ENCODE results near the gene SGPP1. TPM values are rescaled to one million over a fixed set of nuclear protein-coding genes. Genes with fewer than 3 reads are reported as not detected.

The SGPP1 gene
- polyA plus RNA-seq, 1 experiment = 14.5 TPM

DNA sequence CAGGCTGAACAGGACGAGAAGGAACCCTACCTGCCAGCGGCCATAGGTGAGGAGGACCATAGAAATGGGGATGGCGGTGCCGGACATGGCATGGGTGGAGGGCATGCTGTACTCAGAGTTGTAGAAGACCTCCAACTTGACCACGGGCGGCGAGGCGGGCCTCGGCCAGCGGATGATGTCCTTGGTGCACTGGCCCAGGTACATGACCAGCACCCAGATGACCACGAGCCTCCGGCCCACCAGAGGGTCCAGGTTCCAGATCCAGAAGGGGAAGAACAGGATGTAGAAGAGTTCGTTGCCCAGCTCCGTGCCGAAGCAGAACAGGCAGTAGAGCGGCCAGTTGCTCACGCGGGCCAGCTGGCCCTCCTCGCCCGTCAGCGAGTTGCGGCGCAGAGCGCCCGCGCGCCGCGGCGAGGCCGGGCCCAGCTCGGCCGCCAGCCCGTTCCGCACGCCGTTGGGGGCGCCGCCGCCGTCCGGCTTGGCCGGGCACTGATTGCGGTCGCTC, 582 bp downstream of the SGPP1 start:
- no peaks in the 10 kb centered on the region; the same call in 1 of the 2 replicates for H3K9me3 ChIP-seq (ENCODE audit: control insufficient read depth, insufficient read depth, low read length)
- no peak for TF ChIP-seq CTCF (IDR thresholded peaks at IDR 0.05; ENCODE audit: low read depth, low read length)
- POLR2A ChIA-PET = no interaction called here
- DNase-seq (ENCODE audit: low read depth, low spot score) = peak; percentile 2
- H3K27me3 ChIP-seq (ENCODE audit: control insufficient read depth, insufficient read depth, low read length) = no peaks in the 10 kb centered on the region
- peak overlapping the region; percentile 39 for H3K27ac ChIP-seq (ENCODE audit: low read depth, low read length)
- H3K4me3 ChIP-seq (ENCODE audit: low read depth, low read length) = peak overlapping the region; percentile 96
- CTCF ChIA-PET = interaction anchor here (2.2 kb wide), 1 partner anchor 43 kb away, joined by 16 read pairs; no protein-coding TSS in a partner anchor

GRCh38 chr14:63726499-63726898, 1.4 kb downstream of the SGPP1 start:
- Histone ChIP-seq H3K27me3 (ENCODE audit: control insufficient read depth, insufficient read depth, low read length) (no peaks in the 10 kb centered on the region), H3K9me3 (ENCODE audit: control insufficient read depth, insufficient read depth, low read length) (no peaks in the 10 kb centered on the region; the same call in 1 of the 2 replicates), H3K4me3 (ENCODE audit: low read depth, low read length) (peak overlapping the region; percentile 96), H3K27ac (ENCODE audit: low read depth, low read length) (no peak overlapping the region)
- CTCF ChIA-PET = interaction anchor here (0.5 to 2.2 kb wide), 3 partner anchors 43 to 217 kb away, joined by 4 to 16 read pairs (median 5); no protein-coding TSS in a partner anchor
- POLR2A ChIA-PET = no interaction called here
- TF ChIP-seq CTCF (IDR thresholded peaks at IDR 0.05; ENCODE audit: low read depth, low read length) = no peak
- no peak for DNase-seq (ENCODE audit: low read depth, low spot score)

GRCh38 chr14:63725786-63726460, 1.9 kb downstream of the SGPP1 start:
- CTCF ChIA-PET = interaction anchor here (0.5 to 2.2 kb wide), 4 partner anchors 44 to 337 kb away, joined by 4 to 16 read pairs (median 6); no protein-coding TSS in a partner anchor

GRCh38 chr14:63717702-63718101, 10.2 kb downstream of the SGPP1 start:
- no peak for DNase-seq (ENCODE audit: low read depth, low spot score)
- Histone ChIP-seq H3K9me3 (ENCODE audit: control insufficient read depth, insufficient read depth, low read length) (peaks cover 22% of the 10 kb centered on the region), H3K27ac (ENCODE audit: low read depth, low read length) (no peak overlapping the region), H3K27me3 (ENCODE audit: control insufficient read depth, insufficient read depth, low read length) (no peaks in the 10 kb centered on the region), H3K4me3 (ENCODE audit: low read depth, low read length) (no peak overlapping the region)
- CTCF ChIA-PET = interaction anchor here (1.2 kb wide), 1 partner anchor 53 kb away, joined by 3 read pairs; no protein-coding TSS in a partner anchor
- POLR2A ChIA-PET = no interaction called here
- no peak for TF ChIP-seq CTCF (IDR thresholded peaks at IDR 0.05; ENCODE audit: low read depth, low read length)

More at GRCh38 chr14:63725786-63726460, 1.9 kb downstream of the SGPP1 start:
- Histone ChIP-seq H3K27ac (ENCODE audit: low read depth, low read length) (no peak overlapping the region), H3K4me3 (ENCODE audit: low read depth, low read length) (peak overlapping the region; percentile 96), H3K9me3 (ENCODE audit: control insufficient read depth, insufficient read depth, low read length) (no peaks in the 10 kb centered on the region; the same call in 1 of the 2 replicates), H3K27me3 (ENCODE audit: control insufficient read depth, insufficient read depth, low read length) (no peaks in the 10 kb centered on the region)
- POLR2A ChIA-PET = no interaction called here
- TF ChIP-seq CTCF (IDR thresholded peaks at IDR 0.05; ENCODE audit: low read depth, low read length) = no peak
- DNase-seq (ENCODE audit: low read depth, low spot score) = no peak

DNA sequence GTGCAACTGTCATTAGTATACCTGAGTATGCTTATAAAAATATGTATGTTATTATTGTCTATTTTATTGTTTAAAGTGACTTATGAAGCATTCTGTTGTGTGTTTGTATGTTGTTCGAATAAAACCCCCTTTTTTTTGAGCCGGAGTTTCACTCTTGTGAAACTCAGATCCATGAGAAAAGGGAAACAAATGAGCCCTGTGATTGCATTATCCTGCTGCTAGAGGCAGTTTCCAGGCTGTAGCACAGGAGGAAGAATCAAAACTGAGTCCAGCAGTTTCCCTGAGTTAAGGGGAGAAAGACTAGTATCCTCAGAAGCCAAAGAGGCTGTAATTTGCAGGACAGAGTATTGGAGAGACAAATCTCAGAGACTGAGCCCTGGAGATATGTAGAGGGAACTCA, 12.5 kb downstream of the SGPP1 start:
- Histone ChIP-seq H3K27ac (ENCODE audit: low read depth, low read length) (no peak overlapping the region), H3K9me3 (ENCODE audit: control insufficient read depth, insufficient read depth, low read length) (peaks cover 22% of the 10 kb centered on the region), H3K27me3 (ENCODE audit: control insufficient read depth, insufficient read depth, low read length) (no peaks in the 10 kb centered on the region), H3K4me3 (ENCODE audit: low read depth, low read length) (no peak overlapping the region)
- CTCF ChIA-PET = interaction anchor here (0.7 kb wide), 1 partner anchor 49 kb away, joined by 3 read pairs; no protein-coding TSS in a partner anchor
- TF ChIP-seq CTCF (IDR thresholded peaks at IDR 0.05; ENCODE audit: low read depth, low read length) = no peak
- POLR2A ChIA-PET = no interaction called here
- DNase-seq (ENCODE audit: low read depth, low spot score) = no peak

Data from AG04450 (cell line).